GM12891 (cell line): ENCODE data around the gene FUT8.

Source experiments
- PAX5 ChIP-seq: IDR thresholded peaks from 2 replicates; pipeline ENCODE4 v1.6.1; 2011; ENCODE audit warnings: low read length, moderate library complexity, mild to moderate bottlenecking; ENCODE audit not compliant: insufficient read depth, severe bottlenecking
- POLR2A ChIP-seq: IDR thresholded peaks from 2 replicates; pipeline ENCODE4 v1.6.1; 2011; ENCODE audit warnings: low read depth, low read length, control low read depth
- POLR2AphosphoS5 ChIP-seq: IDR thresholded peaks from 2 replicates; pipeline ENCODE4 v1.6.1; 2011; ENCODE audit warnings: low read depth, low read length, control low read depth
- POU2F2 ChIP-seq: IDR thresholded peaks from 2 replicates; pipeline ENCODE4 v1.6.1; 2011; ENCODE audit warnings: low read depth, mild to moderate bottlenecking, control low read depth, low read length, moderate library complexity
- SPI1 ChIP-seq: IDR thresholded peaks from 2 replicates; pipeline ENCODE4 v1.6.1; 2011; ENCODE audit warnings: low read depth, low read length, control low read depth
- TAF1 ChIP-seq: IDR thresholded peaks from 2 replicates; pipeline ENCODE4 v1.6.1; 2011; ENCODE audit warnings: low read depth, low read length, control low read depth

DNA sequence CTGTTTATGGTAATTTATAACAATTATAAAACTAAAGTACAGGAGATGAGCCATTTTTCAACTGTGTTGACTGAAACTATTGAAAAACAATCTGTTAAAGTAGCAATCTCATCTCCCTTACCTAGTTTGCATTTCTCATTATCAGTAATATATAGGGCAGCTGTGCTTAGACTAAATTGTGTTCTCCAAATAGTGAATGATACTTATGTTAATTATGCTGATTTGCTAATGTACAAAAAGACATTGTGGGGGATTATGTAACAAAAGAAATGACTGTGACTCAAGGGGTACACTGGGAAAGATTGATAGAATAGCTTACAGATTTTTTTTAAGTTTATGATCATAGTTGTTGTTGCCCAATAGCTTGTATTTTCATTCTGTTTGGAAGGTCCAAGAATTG is 207.7 kb downstream of the FUT8 start:
- no peak for TF ChIP-seq POLR2A
- no peak for TF ChIP-seq TAF1
- TF ChIP-seq POLR2AphosphoS5 = no peak
- TF ChIP-seq POU2F2 = no peak
- TF ChIP-seq SPI1 = no peak
- TF ChIP-seq PAX5 = no peak
